ENCODE results near the gene LRRC73. TPM values are rescaled to one million over a fixed set of nuclear protein-coding genes. Genes with fewer than 3 reads are reported as not detected.

LRRC73 gene
- total and polyA plus RNA-seq, 9 of the 15 experiments (the other 6 are each of a cell fraction or from before 2014, with no cell fraction given): 0.07 to 0.55 (median 0.16) TPM; not detected in 3

GRCh38 chr6:43516697-43517504, 6.8 kb upstream of the LRRC73 start, which contains the start of the genes POLR1C and YIPF3 (continued):
- no peak for TF ChIP-seq ZBTB26 (CRISPR knock-in tag; IDR thresholded peaks at IDR 0.05)
- TF ChIP-seq MTF1 (CRISPR knock-in tag; IDR thresholded peaks at IDR 0.05; ENCODE audit: borderline replicate concordance): no peak
- 0 out of 2 replicates have a peak, but pooled peaks have one; percentile 5 for TF ChIP-seq ZKSCAN1 (IDR thresholded peaks at IDR 0.05; ENCODE audit: low read depth, low read length)
- peak; percentile 87 for TF ChIP-seq TAF1 (IDR thresholded peaks at IDR 0.05; ENCODE audit: control insufficient read depth, extremely low read depth, insufficient read depth, low read length, severe bottlenecking)
- TF ChIP-seq ZNF253 (CRISPR knock-in tag; conservative IDR thresholded peaks at IDR 0.05): no peak
- no peak for TF ChIP-seq BRF1 (IDR thresholded peaks at IDR 0.05; ENCODE audit: borderline replicate concordance, extremely low read depth, insufficient read length)
- no peak for TF ChIP-seq STAT5A (IDR thresholded peaks at IDR 0.05; ENCODE audit: borderline replicate concordance, low read length)
- TF ChIP-seq PHTF2 (CRISPR knock-in tag; IDR thresholded peaks at IDR 0.05): no peak
- TF ChIP-seq DMBX1 (CRISPR knock-in tag; IDR thresholded peaks at IDR 0.05; ENCODE audit: borderline replicate concordance): no peak
- TF ChIP-seq TAF9B (IDR thresholded peaks at IDR 0.05; ENCODE audit: partially characterized antibody): no peak
- TF ChIP-seq CREB5 (CRISPR knock-in tag; IDR thresholded peaks at IDR 0.05): no peak
- TF ChIP-seq CEBPB (tag; IDR thresholded peaks at IDR 0.05): peak; percentile 67; the same call in 1 of the 2 replicates
- TF ChIP-seq, protein P1, sequence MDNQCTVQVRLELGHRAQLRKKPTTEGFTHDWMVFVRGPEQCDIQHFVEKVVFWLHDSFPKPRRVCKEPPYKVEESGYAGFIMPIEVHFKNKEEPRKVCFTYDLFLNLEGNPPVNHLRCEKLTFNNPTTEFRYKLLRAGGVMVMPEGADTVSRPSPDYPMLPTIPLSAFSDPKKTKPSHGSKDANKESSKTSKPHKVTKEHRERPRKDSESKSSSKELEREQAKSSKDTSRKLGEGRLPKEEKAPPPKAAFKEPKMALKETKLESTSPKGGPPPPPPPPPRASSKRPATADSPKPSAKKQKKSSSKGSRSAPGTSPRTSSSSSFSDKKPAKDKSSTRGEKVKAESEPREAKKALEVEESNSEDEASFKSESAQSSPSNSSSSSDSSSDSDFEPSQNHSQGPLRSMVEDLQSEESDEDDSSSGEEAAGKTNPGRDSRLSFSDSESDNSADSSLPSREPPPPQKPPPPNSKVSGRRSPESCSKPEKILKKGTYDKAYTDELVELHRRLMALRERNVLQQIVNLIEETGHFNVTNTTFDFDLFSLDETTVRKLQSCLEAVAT (IDR thresholded peaks at IDR 0.05): 0 out of 4 replicates have a peak, but pooled peaks of 1 of the 2 experiments have one; percentile 33
- TF ChIP-seq HDAC1 (IDR thresholded peaks at IDR 0.05): peak; percentile 19 to 99; a peak in 3 of 4 replicates
- TF ChIP-seq U2AF2 (optimal IDR thresholded peaks at IDR 0.05; ENCODE audit: low read depth, low read length): no peak
- peak; percentile 72 for TF ChIP-seq HMGN3 (IDR thresholded peaks at IDR 0.05; ENCODE audit: borderline replicate concordance, extremely low read depth, insufficient read length, low read depth, low read length)
- TF ChIP-seq ZFPM2 (CRISPR knock-in tag; IDR thresholded peaks at IDR 0.05): no peak
- no peak for TF ChIP-seq PRPF4 (IDR thresholded peaks at IDR 0.05; ENCODE audit: insufficient read depth, low read depth, low read length, poor library complexity, severe bottlenecking)
- no peak; the same call in 1 of the 2 replicates for TF ChIP-seq RAD51 (IDR thresholded peaks at IDR 0.05; ENCODE audit: borderline replicate concordance, low read depth)
- no peak for TF ChIP-seq ZNF830 (CRISPR knock-in tag; IDR thresholded peaks at IDR 0.05)
- TF ChIP-seq PCBP2 (IDR thresholded peaks at IDR 0.05; ENCODE audit: low read depth, low read length, poor library complexity, severe bottlenecking): no peak
- no peak for TF ChIP-seq SREBF2 (CRISPR knock-in tag; IDR thresholded peaks at IDR 0.05)
- TF ChIP-seq ZNF146 (CRISPR knock-in tag; IDR thresholded peaks at IDR 0.05; ENCODE audit: unreplicated experiment): no peak
- peak; percentile 91 for TF ChIP-seq ZEB2 (IDR thresholded peaks at IDR 0.05)

All from K562 (cell line).